ENCODE data around the gene LIX1.

The LIX1 gene

DNA sequence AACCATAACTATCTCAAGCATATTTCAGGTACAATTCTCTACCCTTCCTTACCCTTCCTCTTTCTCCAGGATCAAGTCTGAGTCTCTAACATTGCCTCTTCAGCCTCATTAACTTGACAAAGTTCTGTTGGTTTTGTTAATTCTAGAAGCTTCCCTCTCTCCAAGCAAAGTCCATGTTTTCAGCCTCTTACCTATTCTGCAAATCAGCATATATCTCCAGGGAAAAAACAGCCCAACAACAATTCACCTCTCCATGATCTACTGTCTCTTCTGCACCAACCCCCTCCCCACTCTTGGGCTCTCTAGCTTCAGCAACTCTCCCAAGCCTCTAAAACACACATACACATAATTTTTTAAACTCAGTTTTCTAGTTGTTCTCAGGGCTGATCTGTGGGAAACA is 72.2 kb downstream of the LIX1 start:
- Mint-ChIP-seq H3K36me3 (ENCODE audit: low read depth) (no peaks in the 10 kb centered on the region), H3K27me3 (ENCODE audit: low read depth, poor library complexity) (no peaks in the 10 kb centered on the region), H3K4me1 (peaks cover 37% of the 10 kb centered on the region), H3K9me3 (no peaks in the 10 kb centered on the region), H3K27ac (no peak overlapping the region), H3K4me3 (no peak overlapping the region)
- TF ChIP-seq, protein P1, sequence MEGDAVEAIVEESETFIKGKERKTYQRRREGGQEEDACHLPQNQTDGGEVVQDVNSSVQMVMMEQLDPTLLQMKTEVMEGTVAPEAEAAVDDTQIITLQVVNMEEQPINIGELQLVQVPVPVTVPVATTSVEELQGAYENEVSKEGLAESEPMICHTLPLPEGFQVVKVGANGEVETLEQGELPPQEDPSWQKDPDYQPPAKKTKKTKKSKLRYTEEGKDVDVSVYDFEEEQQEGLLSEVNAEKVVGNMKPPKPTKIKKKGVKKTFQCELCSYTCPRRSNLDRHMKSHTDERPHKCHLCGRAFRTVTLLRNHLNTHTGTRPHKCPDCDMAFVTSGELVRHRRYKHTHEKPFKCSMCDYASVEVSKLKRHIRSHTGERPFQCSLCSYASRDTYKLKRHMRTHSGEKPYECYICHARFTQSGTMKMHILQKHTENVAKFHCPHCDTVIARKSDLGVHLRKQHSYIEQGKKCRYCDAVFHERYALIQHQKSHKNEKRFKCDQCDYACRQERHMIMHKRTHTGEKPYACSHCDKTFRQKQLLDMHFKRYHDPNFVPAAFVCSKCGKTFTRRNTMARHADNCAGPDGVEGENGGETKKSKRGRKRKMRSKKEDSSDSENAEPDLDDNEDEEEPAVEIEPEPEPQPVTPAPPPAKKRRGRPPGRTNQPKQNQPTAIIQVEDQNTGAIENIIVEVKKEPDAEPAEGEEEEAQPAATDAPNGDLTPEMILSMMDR (IDR thresholded peaks at IDR 0.05), result no peak
- DNase-seq, result no peak

DNA sequence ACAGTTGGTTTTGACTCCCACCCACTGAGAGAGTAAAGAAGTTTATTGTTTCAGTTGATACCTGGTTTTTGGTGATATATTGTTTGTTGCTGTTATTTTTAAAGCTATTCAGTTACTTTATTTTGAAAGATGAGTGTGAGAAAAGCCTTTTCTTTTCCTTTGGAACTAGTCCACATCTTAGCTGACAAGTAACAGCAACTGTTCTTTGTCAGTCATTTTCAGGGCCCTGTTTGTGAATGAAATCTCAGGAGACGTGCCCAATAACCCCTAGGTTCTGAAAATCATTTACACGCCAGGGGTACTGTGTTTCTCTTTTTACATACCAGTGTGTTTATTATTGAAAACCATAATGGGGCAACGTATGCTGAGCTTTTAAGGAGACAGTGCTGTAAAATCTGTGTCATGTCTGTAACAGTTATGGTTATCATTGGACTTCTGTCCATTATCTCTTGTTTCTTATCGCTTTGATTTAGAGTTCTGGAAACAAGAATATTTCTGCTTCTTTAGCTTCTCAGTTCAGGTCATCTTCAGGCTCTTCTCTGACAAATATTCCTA is 75.0 kb downstream of the LIX1 start:
- no peak for DNase-seq
- Mint-ChIP-seq H3K9me3 (no peaks in the 10 kb centered on the region), H3K27me3 (ENCODE audit: low read depth, poor library complexity) (no peaks in the 10 kb centered on the region), H3K27ac (no peak overlapping the region), H3K4me1 (peaks cover 53% of the 10 kb centered on the region), H3K36me3 (ENCODE audit: low read depth) (no peaks in the 10 kb centered on the region), H3K4me3 (no peak overlapping the region)
- TF ChIP-seq, protein P1 (IDR thresholded peaks at IDR 0.05), result no peak

DNA sequence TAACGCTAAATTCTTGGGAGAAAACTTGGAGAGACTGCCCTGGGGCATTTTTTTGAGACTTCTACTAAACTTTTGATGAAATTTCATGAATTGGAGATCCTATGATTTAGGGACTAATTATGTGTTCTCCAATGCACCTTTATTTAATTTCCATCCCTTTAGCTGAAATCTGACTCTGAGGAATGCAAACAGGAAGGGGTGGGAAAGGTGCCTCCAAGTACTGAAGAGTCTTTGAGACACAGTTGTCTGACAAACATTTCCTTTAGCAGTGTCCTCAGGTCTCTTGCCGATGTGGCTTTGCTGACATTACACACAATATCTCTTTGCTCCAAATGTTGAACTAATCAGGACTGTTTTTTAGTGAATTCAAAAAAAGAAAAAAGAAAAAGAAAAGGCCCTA is 76.9 kb downstream of the LIX1 start:
- peaks cover 61% of the 10 kb centered on the region for H3K4me1 Mint-ChIP-seq
- no peaks in the 10 kb centered on the region for H3K27me3 Mint-ChIP-seq (ENCODE audit: low read depth, poor library complexity)
- H3K9me3 Mint-ChIP-seq, result no peaks in the 10 kb centered on the region
- H3K36me3 Mint-ChIP-seq (ENCODE audit: low read depth), result no peaks in the 10 kb centered on the region
- no peak for DNase-seq
- H3K27ac Mint-ChIP-seq, result peak overlapping the region; percentile 90
- TF ChIP-seq, protein P1 (IDR thresholded peaks at IDR 0.05), result no peak
- no peak overlapping the region for H3K4me3 Mint-ChIP-seq

DNA sequence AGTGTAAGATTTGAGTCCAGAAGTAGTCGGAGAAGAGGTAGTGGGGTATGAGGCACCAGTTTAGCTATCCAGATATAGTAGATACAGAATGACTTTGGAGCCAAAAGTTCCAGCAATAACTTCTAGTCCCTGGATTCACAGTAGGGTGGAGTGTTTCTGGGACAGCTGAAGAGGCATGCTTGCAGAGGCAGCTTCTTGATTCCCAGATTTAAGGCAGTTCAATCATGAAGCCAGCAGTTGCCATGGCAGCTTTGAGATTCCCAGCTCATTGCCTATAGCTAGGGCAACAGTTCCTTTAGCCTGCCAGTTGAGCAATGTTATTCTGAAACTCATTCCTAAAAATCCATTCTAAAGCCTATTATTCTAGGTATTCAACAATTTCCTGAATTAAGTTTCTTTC is 79.2 kb downstream of the LIX1 start:
- Mint-ChIP-seq H3K9me3 (peaks cover 11% of the 10 kb centered on the region), H3K36me3 (ENCODE audit: low read depth) (no peaks in the 10 kb centered on the region), H3K4me3 (no peak overlapping the region), H3K27me3 (ENCODE audit: low read depth, poor library complexity) (no peaks in the 10 kb centered on the region), H3K27ac (no peak overlapping the region), H3K4me1 (peaks cover 65% of the 10 kb centered on the region)
- TF ChIP-seq, protein P1 (IDR thresholded peaks at IDR 0.05), result no peak
- DNase-seq, result no peak

DNA sequence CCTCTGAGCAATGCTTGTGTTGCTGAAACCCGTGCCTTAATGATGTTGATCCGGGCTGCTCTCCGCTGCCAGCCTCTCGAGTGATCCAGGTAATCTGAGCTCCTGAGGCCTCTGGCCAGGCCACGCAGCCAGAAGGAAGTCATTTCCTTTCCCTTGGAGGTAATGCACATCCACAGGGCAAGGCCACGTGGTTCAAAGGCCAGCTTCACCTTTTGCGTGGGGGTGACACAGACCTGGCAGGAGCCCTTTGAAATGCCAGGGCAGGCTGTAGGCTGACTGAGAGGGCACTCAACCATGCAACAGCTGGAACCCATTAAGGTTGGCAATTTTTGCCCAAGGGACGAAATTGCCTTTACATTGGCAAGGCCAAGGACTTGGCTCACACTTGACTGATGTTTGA is 80.4 kb downstream of the LIX1 start:
- Mint-ChIP-seq H3K9me3 (peaks cover 14% of the 10 kb centered on the region), H3K36me3 (ENCODE audit: low read depth) (no peaks in the 10 kb centered on the region), H3K27ac (peak overlapping the region; percentile 89), H3K4me1 (peaks cover 58% of the 10 kb centered on the region), H3K4me3 (no peak overlapping the region), H3K27me3 (ENCODE audit: low read depth, poor library complexity) (no peaks in the 10 kb centered on the region)
- TF ChIP-seq, protein P1 (IDR thresholded peaks at IDR 0.05), result no peak
- DNase-seq, result peak; percentile 41

DNA sequence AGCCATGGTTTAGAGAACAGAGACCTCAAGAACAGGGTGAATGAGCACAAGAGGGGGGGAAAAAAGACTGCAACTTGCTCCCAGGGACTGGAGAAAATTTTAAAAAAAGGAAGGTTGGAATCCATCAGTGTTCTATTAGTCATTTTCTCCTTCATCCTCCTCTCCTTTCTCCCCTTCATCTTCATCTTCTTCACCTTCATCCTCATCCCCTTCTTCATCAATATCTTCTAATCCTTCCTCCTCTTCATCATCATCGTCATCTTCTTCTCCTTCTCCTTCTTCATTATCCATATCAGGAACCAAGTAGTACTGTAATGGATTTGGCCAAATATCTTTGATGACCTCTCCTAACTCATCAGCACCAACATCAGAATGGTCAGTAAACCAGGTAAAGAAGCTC is 86.1 kb downstream of the LIX1 start:
- no peak overlapping the region for H3K27ac Mint-ChIP-seq
- H3K9me3 Mint-ChIP-seq, result peaks cover 37% of the 10 kb centered on the region
- H3K4me3 Mint-ChIP-seq, result no peak overlapping the region
- DNase-seq, result no peak
- H3K4me1 Mint-ChIP-seq, result peaks cover 14% of the 10 kb centered on the region
- H3K36me3 Mint-ChIP-seq (ENCODE audit: low read depth), result no peaks in the 10 kb centered on the region
- H3K27me3 Mint-ChIP-seq (ENCODE audit: low read depth, poor library complexity), result no peaks in the 10 kb centered on the region
- TF ChIP-seq, protein P1 (IDR thresholded peaks at IDR 0.05), result no peak

Data from nephron progenitor cell (in vitro differentiated cells).